Duodenal mucosa (tissue), 2 donors: ENCODE results near the gene ERVH48-1.
"Not testable (repeated sequence)": the region's sequence is repeated elsewhere in the genome, so short reads cannot be mapped to it uniquely, and the experiment has no call there.

Experiments
- H3K27ac ChIP-seq: one replicate; pipeline ENCODE4 v1.7.0; 2013; ENCODE audit warnings: low read depth, low read length
- H3K27me3 ChIP-seq, 2 donors: one replicate each; pipeline ENCODE4 v1.7.0; 2013; ENCODE audit warnings: low read length in 2 of 2, control low read depth in 1 of 2; ENCODE audit not compliant: insufficient read depth in 2 of 2, control insufficient read depth in 1 of 2
- H3K36me3 ChIP-seq, 2 donors: one replicate each; pipeline ENCODE4 v1.7.0; 2013; ENCODE audit warnings: low read length in 2 of 2, control low read depth in 1 of 2; ENCODE audit not compliant: insufficient read depth in 2 of 2, control insufficient read depth in 1 of 2
- H3K4me1 ChIP-seq, 2 donors: one replicate each; pipeline ENCODE4 v1.7.0; 2013; ENCODE audit warnings: low read length in 2 of 2, control low read depth in 1 of 2; ENCODE audit not compliant: insufficient read depth in 2 of 2, control insufficient read depth in 1 of 2
- H3K4me3 ChIP-seq, 2 donors: one replicate each; pipeline ENCODE4 v1.7.0; 2013; ENCODE audit warnings: low read length in 2 of 2, low read depth in 1 of 2
- H3K9ac ChIP-seq, 2 donors: one replicate each; pipeline ENCODE4 v1.7.0; 2013; ENCODE audit warnings: low read length in 2 of 2, low read depth in 1 of 2
- H3K9me3 ChIP-seq, 2 donors: one replicate each; pipeline ENCODE4 v1.7.0; 2013; ENCODE audit warnings: low read length in 2 of 2, control low read depth in 1 of 2; ENCODE audit not compliant: control insufficient read depth in 1 of 2

Gene ERVH48-1

GRCh38 chr21:42925114-42925926, at the start of gene ERVH48-1:
Gene ERVH48-1 (minus strand): TSS chr21:42925630. CDS start chr21:42919006, 6,624 bp downstream.
- Histone ChIP-seq H3K27ac (no peak within 1 kb of the TSS), H3K4me3 (no peak within 1 kb of the TSS), H3K4me1 (peaks cover 0 to 4% of the 10 kb centered on the region in 2 donors), H3K9me3 (no peaks in the 10 kb centered on the region), H3K36me3 (no peaks in the 10 kb centered on the region), H3K27me3 (no peaks in the 10 kb centered on the region), H3K9ac (peak within 1 kb of the TSS in 1 of 2 donors; percentile 10)

DNA sequence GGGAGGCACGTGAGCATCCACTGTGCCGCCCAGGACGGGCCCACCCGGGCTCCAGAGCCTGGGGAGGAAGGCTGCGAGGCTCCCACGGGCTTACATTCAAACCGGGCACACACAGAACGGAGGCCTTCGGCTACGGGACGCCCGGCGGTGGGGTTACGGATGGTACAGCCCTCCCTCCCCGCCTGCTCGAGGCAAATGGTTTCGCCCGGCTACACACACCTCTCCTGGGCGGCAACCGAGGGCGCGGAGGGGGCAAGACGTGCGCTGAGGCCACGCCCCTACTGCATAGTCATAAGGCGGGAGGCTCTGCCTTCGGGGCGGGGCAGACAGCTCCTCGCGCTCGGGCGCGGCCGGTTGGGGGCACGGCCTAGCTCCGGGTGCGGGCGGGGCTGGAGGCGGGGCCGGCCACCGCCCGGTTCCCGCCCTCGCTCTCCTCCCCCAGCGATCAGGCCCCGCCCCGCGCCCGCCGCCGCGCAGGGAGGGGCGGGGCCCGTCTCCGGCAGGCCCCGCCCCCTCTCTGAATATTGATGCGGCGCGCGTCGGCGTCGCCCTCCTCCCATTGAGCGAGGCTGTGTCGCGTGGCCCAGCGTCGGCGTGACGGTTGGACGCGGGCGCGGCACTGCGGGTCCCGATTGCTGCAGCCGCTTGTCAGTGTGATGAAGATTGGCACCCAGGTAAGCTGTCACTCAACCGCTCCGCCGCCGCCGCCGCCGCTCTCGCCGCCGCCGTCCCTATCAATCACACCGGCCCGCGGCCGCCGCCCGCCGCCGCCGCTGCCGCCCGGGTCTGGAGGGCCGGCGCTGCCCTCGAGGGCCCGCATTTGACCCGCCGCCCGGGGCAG, 48.8 kb upstream of the ERVH48-1 start, which contains the start of gene PKNOX1:
Gene PKNOX1 (plus strand): TSS at position 572 of the 841 bp plus-strand sequence. CDS start 29,820 bp downstream, outside the sequence.
- Histone ChIP-seq H3K27ac (peak within 1 kb of the TSS; percentile 87), H3K27me3 (no peaks in the 10 kb centered on the region), H3K9me3 (no peaks in the 10 kb centered on the region), H3K4me1 (peaks cover 13% of the 10 kb centered on the region in 2 donors), H3K4me3 (peak within 1 kb of the TSS; percentile 86 to 87), H3K9ac (peak within 1 kb of the TSS; percentile 91 to 99), H3K36me3 (no peaks in the 10 kb centered on the region)

GRCh38 chr21:42973309-42973990, 48.0 kb upstream of the ERVH48-1 start:
- Histone ChIP-seq H3K9ac (peak overlapping the region; percentile 91 to 99), H3K36me3 (no peaks in the 10 kb centered on the region), H3K9me3 (no peaks in the 10 kb centered on the region), H3K4me3 (peak overlapping the region; percentile 71 to 75), H3K4me1 (peaks cover 13% of the 10 kb centered on the region in 2 donors), H3K27me3 (no peaks in the 10 kb centered on the region), H3K27ac (peak overlapping the region; percentile 82)

DNA sequence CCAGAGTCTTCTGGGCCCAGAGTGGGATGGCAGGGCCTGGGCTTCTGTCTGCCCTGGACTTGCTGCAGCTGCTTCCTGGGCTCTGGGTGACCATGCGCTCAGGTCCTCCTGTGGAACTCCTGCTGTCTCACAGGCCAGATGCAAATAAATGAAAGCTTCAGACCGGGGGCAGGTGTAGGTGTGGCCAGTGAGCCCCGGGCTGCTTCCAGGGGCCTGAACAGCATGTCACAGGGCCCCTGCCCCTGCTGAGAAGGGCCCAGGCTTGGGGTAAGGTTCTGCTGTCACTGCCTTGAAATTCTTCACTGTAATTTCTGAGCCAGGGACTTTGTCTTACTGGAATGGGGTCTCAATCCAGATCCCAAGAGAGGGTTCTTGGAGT, 46.5 kb upstream of the ERVH48-1 start:
- no peaks in the 10 kb centered on the region for H3K9me3 ChIP-seq
- no peak overlapping the region for H3K4me3 ChIP-seq
- H3K36me3 ChIP-seq: no peaks in the 10 kb centered on the region
- no peaks in the 10 kb centered on the region for H3K27me3 ChIP-seq
- H3K9ac ChIP-seq: no peak overlapping the region
- peak overlapping the region; percentile 63 for H3K27ac ChIP-seq
- H3K4me1 ChIP-seq: peaks cover 13% of the 10 kb centered on the region in 2 donors

DNA sequence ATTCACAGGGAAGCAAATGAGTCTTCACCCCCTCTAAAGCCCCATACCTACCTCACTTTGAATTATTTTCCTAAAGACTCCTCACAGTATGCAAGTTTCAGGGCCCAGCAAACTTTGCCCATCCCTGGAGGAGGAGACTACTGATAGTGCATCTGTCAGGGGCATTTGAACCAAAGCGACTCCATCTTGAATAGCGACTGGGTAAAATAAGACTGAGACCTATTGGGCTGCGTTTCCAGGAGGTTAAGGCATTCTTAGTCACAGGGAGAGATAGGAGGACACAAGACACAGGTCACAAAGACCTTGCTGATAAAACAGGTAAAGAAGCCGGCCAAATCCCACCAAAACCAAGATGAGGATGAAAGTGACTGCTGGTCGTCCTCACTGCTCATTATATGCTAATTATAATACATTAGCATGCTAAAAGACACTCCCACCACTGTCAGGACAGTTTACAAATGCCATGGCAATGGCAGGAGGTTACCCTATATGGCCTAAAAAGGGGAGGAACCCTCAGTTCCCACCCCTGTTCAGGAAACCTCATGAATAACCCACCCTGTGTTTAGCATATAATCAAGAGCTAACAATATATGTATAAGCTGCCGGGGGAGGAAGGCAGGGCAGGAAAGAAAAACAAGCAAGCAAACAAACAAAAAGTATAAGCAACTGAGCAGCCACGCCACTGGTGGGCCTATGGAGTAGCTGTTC, 45.7 kb upstream of the ERVH48-1 start:
- H3K36me3 ChIP-seq: no peaks in the 10 kb centered on the region
- no peaks in the 10 kb centered on the region for H3K27me3 ChIP-seq
- no peaks in the 10 kb centered on the region for H3K9me3 ChIP-seq
- H3K4me1 ChIP-seq: peaks cover 12 to 13% of the 10 kb centered on the region in 2 donors
- H3K4me3 ChIP-seq: no peak overlapping the region
- no peak overlapping the region for H3K9ac ChIP-seq
- H3K27ac ChIP-seq: no peak overlapping the region

DNA sequence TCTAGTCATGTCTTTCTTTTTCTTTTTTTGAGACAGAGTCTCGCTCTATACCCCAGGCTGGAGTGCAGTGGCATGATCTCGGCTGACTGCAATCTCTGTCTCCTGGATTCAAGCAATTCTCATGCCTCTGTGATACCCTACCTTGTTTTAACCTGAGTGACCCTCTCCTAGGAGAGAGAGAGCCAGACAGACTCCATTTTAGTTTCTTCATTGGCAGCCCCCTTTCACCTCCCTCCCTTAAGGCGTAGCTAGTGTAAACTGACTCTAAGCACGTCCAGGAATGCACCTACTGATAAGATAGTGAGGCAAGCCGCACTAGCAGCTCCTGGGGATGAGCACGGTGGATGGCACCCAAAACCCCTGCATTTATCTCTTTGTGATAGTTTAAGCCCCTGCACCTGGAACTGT, 43.8 kb upstream of the ERVH48-1 start:
- no peaks in the 10 kb centered on the region for H3K27me3 ChIP-seq
- no peak overlapping the region for H3K27ac ChIP-seq
- no peak overlapping the region for H3K9ac ChIP-seq
- no peaks in the 10 kb centered on the region for H3K9me3 ChIP-seq
- no peaks in the 10 kb centered on the region for H3K36me3 ChIP-seq
- peaks cover 6 to 13% of the 10 kb centered on the region in 2 donors for H3K4me1 ChIP-seq
- H3K4me3 ChIP-seq: no peak overlapping the region

DNA sequence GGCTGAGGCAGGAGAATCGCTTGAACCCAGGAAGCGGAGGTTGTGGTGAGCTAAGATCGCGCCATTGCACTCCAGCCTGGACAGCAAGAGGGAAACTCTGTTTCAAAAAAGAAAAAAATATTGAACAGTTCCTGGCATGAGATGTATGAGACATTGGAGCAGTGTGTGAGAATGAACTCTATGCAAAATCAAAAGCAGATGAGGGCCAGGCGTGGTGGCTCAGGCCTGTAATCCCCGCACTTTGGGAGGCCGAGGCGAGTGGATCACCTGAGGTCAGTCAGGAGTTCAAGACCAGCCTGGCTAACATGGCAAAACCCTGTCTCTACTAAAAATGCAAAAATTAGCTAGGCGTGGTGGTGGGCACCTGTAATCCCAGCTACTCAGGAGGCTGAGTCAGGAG, 42.2 kb upstream of the ERVH48-1 start:
- not testable (repeated sequence) for H3K4me1 ChIP-seq, H3K9ac ChIP-seq, H3K36me3 ChIP-seq, H3K27ac ChIP-seq, H3K4me3 ChIP-seq, H3K9me3 ChIP-seq, H3K27me3 ChIP-seq

DNA sequence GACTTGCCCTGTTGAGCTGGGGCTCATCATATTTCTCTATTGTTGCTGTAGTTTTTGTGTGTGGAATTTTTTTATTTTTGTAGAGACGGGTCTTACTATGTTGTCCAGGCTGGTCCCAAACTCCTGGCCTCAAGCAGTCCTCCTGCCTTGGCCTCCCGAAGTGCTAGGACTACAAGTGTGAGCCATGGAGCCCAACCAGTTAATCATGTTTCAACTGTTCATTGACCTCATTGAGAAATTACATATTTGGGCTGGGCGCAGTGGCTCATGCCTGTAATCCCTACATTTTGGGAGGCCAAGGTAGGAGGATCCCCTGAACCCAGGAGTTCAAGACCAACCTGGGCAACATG, 39.8 kb upstream of the ERVH48-1 start:
- Histone ChIP-seq H3K9ac (no peak overlapping the region), H3K27ac (no peak overlapping the region), H3K4me1 (no peaks in the 10 kb centered on the region), H3K9me3 (no peaks in the 10 kb centered on the region), H3K36me3 (no peaks in the 10 kb centered on the region), H3K4me3 (no peak overlapping the region), H3K27me3 (no peaks in the 10 kb centered on the region)

DNA sequence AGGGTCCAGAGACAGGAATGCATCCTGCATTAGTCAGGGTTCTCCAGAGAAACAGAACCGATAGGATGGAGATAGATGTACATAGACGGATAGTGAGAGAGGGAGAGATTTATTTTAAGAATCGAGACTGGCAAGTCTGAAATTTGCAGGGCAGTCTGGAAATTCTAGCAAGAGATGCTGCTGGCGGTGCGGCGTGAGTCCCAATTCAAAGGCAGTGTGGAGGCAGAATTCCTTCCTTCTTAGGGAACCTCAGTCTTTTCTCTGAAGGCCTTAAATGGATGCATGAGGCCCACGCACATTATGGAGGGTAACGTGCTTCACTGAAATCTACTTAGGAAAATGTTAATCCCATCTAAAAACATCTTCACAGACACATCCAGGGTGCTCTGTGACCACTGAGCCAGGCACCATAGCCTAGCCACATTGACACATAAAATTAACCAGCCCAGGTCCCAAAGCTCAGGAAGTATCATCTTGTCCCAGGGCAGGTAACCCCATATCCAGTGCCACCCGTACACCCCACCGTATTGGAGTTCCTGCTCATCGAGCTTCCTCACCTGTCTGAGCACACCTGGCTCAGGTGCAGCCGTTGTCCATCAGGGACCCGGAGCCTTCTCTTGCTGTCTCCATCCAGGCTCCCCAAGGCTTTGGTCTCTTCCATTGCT, 39.2 kb upstream of the ERVH48-1 start:
- Histone ChIP-seq H3K36me3 (no peaks in the 10 kb centered on the region), H3K27me3 (no peaks in the 10 kb centered on the region), H3K4me3 (no peak overlapping the region), H3K4me1 (no peaks in the 10 kb centered on the region), H3K9ac (no peak overlapping the region), H3K9me3 (no peaks in the 10 kb centered on the region), H3K27ac (no peak overlapping the region)
